GM15510 (cell line): ENCODE data around the gene MAP3K5.

Experiments used
- POLR2A ChIP-seq: IDR thresholded peaks from 3 replicates; pipeline ENCODE4 v1.6.1; 2011; ENCODE audit warnings: borderline replicate concordance; ENCODE audit not compliant: insufficient read length; ENCODE audit errors: extremely low read depth

The MAP3K5 gene

GRCh38 chr6:136736281-136736960 is 55.9 kb downstream of the MAP3K5 start:
- TF ChIP-seq POLR2A: no peak

- no peak for TF ChIP-seq POLR2A
Measured at GRCh38 chr6:136734977-136735376, 57.3 kb downstream of the MAP3K5 start.

- no peak for TF ChIP-seq POLR2A
Measured at GRCh38 chr6:136732889-136733288, 59.4 kb downstream of the MAP3K5 start.

- no peak for TF ChIP-seq POLR2A
Measured at GRCh38 chr6:136729832-136730231, 62.4 kb downstream of the MAP3K5 start.

GRCh38 chr6:136728976-136729515 is 63.2 kb downstream of the MAP3K5 start:
- TF ChIP-seq POLR2A: no peak

- no peak for TF ChIP-seq POLR2A
Measured at GRCh38 chr6:136728033-136728939, 64.0 kb downstream of the MAP3K5 start.

GRCh38 chr6:136726837-136727557 is 65.3 kb downstream of the MAP3K5 start:
- TF ChIP-seq POLR2A: no peak

- TF ChIP-seq POLR2A: no peak
Measured at GRCh38 chr6:136725124-136725523, 67.2 kb downstream of the MAP3K5 start.

- TF ChIP-seq POLR2A: no peak
Measured at GRCh38 chr6:136723780-136724179, 68.5 kb downstream of the MAP3K5 start.

GRCh38 chr6:136721467-136721866 is 70.8 kb downstream of the MAP3K5 start:
- TF ChIP-seq POLR2A: no peak

GRCh38 chr6:136720045-136720770 is 72.1 kb downstream of the MAP3K5 start:
- TF ChIP-seq POLR2A: no peak

GRCh38 chr6:136719280-136720044 is 72.8 kb downstream of the MAP3K5 start:
- no peak for TF ChIP-seq POLR2A

GRCh38 chr6:136718476-136718875 is 73.8 kb downstream of the MAP3K5 start:
- TF ChIP-seq POLR2A: no peak

GRCh38 chr6:136717716-136717990 is 74.6 kb downstream of the MAP3K5 start:
- TF ChIP-seq POLR2A: no peak

GRCh38 chr6:136716917-136717715 is 75.2 kb downstream of the MAP3K5 start:
- TF ChIP-seq POLR2A: no peak
